ENCODE measurements around the gene DEF6. TPM values are rescaled to one million over a fixed set of nuclear protein-coding genes. Genes with fewer than 3 reads are reported as not detected.

The DEF6 gene
- polyA plus RNA-seq, 1 experiment = 2.5 TPM

DNA sequence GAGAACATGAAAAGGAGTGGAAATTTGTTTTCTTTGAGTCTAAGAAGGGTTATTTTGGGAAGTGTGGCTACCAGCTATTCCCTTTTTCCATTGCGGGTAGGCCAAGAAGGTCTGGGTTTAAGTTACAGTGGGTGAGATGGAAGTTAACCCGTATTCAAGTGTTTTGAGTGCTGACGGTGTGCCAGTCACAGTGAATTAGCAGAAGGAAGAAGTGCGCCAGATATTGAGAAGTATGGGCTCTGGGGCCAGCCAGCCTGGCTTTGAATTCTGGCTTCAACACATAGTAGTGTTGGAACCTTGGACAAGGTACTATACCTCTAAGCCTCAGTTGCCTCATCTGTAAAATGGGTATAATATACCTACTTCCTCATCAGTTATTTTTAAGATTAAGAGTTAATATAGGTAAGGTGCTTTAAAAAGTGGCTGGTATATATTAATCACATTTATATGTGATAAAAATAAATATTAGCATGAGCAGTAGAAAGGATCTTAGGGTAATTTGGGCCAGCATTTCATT is 21.8 kb upstream of the DEF6 start:
- CTCF ChIA-PET = no interaction called here

GRCh38 chr6:35278708-35279107 is 18.9 kb upstream of the DEF6 start:
- DNase-seq (ENCODE audit: low read depth, low spot score) = no peak
- Histone ChIP-seq H3K27ac (ENCODE audit: low read depth, low read length) (no peak overlapping the region), H3K9me3 (ENCODE audit: control insufficient read depth, insufficient read depth, low read length) (no peaks in the 10 kb centered on the region), H3K27me3 (ENCODE audit: control insufficient read depth, insufficient read depth, low read length) (no peaks in the 10 kb centered on the region), H3K4me3 (ENCODE audit: low read depth, low read length) (no peak overlapping the region)
- CTCF ChIA-PET = no interaction called here
- TF ChIP-seq CTCF (IDR thresholded peaks at IDR 0.05; ENCODE audit: low read depth, low read length) = no peak
- POLR2A ChIA-PET = interaction anchor here (0.6 to 1.3 kb wide), 2 partner anchors 16 to 19 kb away, joined by 3 read pairs; partner anchors contain the start of gene ZNF76

More for the DNA sequence above, 21.8 kb upstream of the DEF6 start:
- H3K27me3 ChIP-seq (ENCODE audit: control insufficient read depth, insufficient read depth, low read length) = no peaks in the 10 kb centered on the region
- H3K4me3 ChIP-seq (ENCODE audit: low read depth, low read length) = no peak overlapping the region
- no peaks in the 10 kb centered on the region for H3K9me3 ChIP-seq (ENCODE audit: control insufficient read depth, insufficient read depth, low read length)
- DNase-seq (ENCODE audit: low read depth, low spot score) = no peak
- POLR2A ChIA-PET = interaction anchor here (1.3 kb wide), 1 partner anchor 12 kb away, joined by 3 read pairs; no protein-coding TSS in a partner anchor
- no peak for TF ChIP-seq CTCF (IDR thresholded peaks at IDR 0.05; ENCODE audit: low read depth, low read length)
- no peak overlapping the region for H3K27ac ChIP-seq (ENCODE audit: low read depth, low read length)

- ChIA-PET POLR2A (interaction anchor here (1.0 kb wide), 1 partner anchor 22 kb away, joined by 3 read pairs; the partner anchor contains the start of gene ZNF76), CTCF (no interaction called here)
Observed at GRCh38 chr6:35280903-35281302, 16.7 kb upstream of the DEF6 start.

DNA sequence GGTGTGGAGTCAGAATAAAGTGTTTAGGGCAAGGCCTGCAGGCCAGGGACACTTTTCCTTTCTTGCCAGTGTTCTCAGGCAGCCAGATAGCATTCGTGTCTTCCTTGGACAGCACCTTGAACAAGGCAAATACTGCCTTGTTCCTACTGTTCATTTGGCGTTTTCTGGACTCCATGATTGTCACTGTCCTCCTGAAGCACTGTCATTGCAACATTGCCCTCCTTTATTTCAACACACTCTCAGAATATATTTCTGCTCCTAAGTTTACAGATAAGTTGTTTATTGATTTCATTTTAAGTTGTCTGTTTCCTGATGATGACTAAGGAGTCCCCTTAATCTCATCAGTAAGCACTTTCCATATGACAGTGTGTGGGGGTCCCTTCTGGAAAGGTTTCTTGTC is 15.1 kb upstream of the DEF6 start:
- no peak for TF ChIP-seq CTCF (IDR thresholded peaks at IDR 0.05; ENCODE audit: low read depth, low read length)
- Histone ChIP-seq H3K27ac (ENCODE audit: low read depth, low read length) (no peak overlapping the region), H3K4me3 (ENCODE audit: low read depth, low read length) (no peak overlapping the region), H3K27me3 (ENCODE audit: control insufficient read depth, insufficient read depth, low read length) (no peaks in the 10 kb centered on the region), H3K9me3 (ENCODE audit: control insufficient read depth, insufficient read depth, low read length) (no peaks in the 10 kb centered on the region)
- CTCF ChIA-PET = interaction anchor here (0.6 to 0.8 kb wide), 2 partner anchors 46 to 1118 kb away, joined by 3 to 5 read pairs; no protein-coding TSS in a partner anchor
- POLR2A ChIA-PET = no interaction called here
- DNase-seq (ENCODE audit: low read depth, low spot score) = no peak

More at GRCh38 chr6:35280903-35281302, 16.7 kb upstream of the DEF6 start:
- no peaks in the 10 kb centered on the region for H3K27me3 ChIP-seq (ENCODE audit: control insufficient read depth, insufficient read depth, low read length)
- no peak for DNase-seq (ENCODE audit: low read depth, low spot score)
- H3K9me3 ChIP-seq (ENCODE audit: control insufficient read depth, insufficient read depth, low read length) = no peaks in the 10 kb centered on the region
- no peak overlapping the region for H3K27ac ChIP-seq (ENCODE audit: low read depth, low read length)
- H3K4me3 ChIP-seq (ENCODE audit: low read depth, low read length) = no peak overlapping the region
- TF ChIP-seq CTCF (IDR thresholded peaks at IDR 0.05; ENCODE audit: low read depth, low read length) = no peak

GRCh38 chr6:35283361-35283760 is 14.3 kb upstream of the DEF6 start:
- no peak for DNase-seq (ENCODE audit: low read depth, low spot score)
- TF ChIP-seq CTCF (IDR thresholded peaks at IDR 0.05; ENCODE audit: low read depth, low read length) = no peak
- POLR2A ChIA-PET = no interaction called here
- no peak overlapping the region for H3K27ac ChIP-seq (ENCODE audit: low read depth, low read length)
- no peaks in the 10 kb centered on the region for H3K9me3 ChIP-seq (ENCODE audit: control insufficient read depth, insufficient read depth, low read length)
- CTCF ChIA-PET = interaction anchor here (0.8 kb wide), 1 partner anchor 45 kb away, joined by 5 read pairs; no protein-coding TSS in a partner anchor
- H3K4me3 ChIP-seq (ENCODE audit: low read depth, low read length) = no peak overlapping the region
- H3K27me3 ChIP-seq (ENCODE audit: control insufficient read depth, insufficient read depth, low read length) = no peaks in the 10 kb centered on the region

All from AG04450 (cell line).